HG03095 (cell line): Measurements from ENCODE around the gene FAM98B.
A peak's percentile ranks its signal among the peaks of the same experiment; 100 is the strongest.
"Not testable (repeated sequence)": the region's sequence is repeated elsewhere in the genome, so short reads cannot be mapped to it uniquely, and the experiment has no call there.

ENCODE experiments used
- ATAC-seq: cut with Tn5 transposase; IDR thresholded peaks from one replicate; pipeline ENCODE4 v1.9.1; 2021; ENCODE audit warnings: moderate library complexity; ENCODE audit not compliant: unreplicated experiment

The FAM98B gene

DNA sequence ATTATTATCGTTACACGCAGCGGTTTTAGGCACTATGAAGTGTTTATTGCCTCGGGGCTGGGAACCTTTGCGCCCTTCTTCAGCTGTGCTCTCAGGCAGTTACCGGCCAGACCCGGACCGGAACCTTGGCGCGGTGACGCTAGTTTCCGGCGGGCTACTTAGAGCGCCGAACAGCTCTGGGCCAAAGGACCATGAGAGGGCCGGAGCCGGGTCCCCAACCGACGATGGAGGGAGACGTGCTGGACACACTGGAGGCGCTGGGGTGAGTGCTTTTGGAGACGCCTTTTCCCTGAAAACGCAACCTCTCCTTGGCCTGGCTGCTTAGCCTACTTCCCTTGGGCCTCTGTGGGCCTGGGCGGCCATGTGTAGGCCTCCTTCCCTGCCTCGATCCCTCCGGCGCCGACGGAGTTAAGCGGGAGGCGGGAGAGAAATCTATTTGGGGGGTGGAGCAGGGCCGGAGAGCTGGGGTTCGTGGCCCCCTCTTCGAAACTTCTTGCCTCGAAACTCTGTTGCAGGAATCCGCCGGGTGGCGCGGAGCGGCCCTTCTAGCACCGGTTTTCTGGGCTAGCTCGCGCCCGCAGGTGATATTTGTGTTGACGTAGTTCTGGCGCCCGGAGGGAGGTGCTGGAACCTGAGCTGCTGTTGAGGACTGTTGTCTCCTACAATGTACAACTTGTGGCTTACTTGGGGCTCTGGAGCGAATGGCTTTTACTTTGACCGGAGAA is at the start of gene FAM98B:
Gene FAM98B (plus strand): TSS at position 157 of the 725 bp plus-strand sequence. CDS start 35 bp downstream, at position 192.
- peak; percentile 69 for ATAC-seq

DNA sequence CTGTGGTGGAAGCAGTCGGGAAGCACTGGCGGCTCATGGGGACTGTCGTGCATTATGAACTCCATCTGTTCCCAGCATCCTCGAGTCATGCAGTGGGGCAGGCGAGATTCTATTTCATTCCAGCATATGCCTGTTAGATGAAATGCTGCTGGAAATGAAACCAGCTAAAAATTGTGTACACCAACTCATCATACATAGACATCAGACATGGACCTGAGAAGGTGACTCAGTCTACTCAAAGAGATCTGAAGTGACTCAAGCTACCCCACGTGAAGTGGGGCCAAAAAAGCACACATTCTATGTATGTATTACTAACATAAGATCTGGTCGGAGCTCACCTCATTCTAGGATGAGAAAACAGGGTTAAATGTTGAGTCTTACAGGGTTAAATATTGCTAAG is 47.5 kb upstream of the FAM98B start:
- ATAC-seq = no peak

DNA sequence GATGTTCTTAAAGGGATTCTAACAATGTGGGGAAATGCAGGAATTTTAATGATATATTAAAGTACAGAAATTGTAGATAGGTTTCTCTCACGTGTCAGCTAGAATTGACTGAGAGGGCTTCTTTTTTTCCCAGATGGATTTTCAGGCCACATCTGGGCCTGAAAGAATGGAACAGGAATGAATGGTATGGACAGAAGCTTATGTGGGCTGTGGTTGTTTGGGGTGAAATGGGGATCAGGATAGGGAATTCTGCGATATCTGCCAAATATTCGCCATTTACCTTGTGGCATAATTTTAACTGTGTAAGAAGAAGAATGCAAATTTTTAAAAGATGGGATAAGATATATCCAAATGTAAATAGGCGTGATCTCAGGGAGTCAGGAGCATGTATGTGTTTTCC is 45.4 kb upstream of the FAM98B start:
- no peak for ATAC-seq

DNA sequence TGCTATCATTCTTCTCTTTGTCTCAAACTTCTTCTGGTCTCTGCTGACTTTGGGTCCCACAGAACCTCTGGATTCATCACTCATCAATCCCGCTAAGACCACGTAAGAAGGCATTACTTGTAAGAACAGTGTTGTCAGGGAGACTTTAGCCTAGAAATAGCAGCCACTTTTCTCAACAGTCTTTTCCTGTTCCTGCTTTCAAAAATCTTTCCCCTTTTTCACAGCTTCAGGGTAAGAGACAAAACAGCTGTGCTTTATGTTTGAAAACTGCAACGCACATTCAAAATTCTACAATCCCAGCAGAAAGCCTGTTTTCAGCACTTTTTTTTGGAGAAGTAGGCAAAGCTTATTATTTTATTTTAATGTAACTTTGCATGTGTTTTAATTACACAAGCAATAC is 42.0 kb upstream of the FAM98B start:
- no peak for ATAC-seq

DNA sequence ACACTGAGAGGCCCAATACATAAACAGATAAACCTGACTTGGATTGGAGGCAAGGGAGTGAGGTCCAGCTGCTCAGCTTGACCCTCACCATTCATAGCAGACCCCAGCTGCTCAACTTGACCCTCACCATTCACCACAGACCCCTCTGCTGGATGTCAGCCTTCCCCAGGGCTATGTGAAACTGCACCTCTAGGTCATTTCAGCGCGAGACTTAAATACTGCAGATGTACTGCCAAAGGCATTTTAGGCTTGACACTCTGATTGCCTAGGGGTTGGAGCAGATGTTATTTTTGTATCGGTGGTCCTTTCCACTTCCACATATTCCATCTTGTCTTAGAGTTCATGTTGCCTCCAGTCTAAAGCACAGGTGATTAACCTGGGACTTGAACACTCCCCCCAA is 41.5 kb upstream of the FAM98B start:
- no peak for ATAC-seq

DNA sequence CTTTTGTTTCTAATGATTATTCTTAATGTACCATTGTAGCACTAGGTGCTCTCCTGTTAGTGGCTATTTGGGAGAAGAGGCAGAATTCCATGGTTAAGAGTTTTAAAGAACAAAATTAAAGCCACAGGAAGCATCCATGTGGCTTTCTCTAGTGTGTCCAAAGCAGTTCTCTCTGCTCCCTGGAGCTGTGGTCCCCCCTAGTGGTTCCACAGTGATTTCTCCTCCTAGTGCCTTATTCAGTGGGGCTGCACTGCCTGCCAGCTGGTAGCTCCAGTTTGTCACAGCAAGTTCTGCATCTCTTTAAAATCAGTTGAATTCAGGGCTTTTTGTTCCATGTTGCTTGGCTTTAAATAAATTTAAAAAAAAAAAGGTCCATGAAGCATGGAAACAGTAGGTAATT is 39.6 kb upstream of the FAM98B start:
- ATAC-seq = no peak

DNA sequence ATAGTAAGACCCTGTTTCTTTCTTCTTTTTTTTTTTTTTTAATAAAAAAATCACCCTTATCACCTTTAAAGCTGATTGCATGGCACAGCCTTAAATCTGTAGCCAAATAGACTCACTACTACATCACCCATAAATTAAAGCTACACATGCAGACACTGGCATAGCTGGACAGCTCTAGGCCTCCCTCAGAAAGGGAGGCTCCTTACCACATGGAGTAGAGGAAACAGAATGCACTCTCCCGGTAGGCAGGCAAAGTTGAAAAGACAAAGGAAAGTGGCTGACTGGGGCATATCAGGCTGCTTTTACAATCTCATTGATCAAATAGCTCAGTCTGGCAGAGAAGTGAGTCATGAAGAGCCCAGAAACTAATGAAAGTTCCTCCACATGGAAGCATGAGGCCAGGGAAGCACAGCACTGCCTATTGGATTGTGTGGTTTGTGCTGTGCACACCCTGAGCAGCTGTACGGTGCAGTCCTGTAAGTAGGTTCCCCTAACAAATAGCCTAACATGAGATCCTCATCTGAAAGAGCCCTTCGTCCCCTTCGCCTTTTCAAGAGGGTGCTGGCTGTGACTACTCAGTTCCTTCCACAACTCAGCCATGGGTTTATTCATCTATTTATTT is 32.7 kb upstream of the FAM98B start:
- no peak for ATAC-seq

DNA sequence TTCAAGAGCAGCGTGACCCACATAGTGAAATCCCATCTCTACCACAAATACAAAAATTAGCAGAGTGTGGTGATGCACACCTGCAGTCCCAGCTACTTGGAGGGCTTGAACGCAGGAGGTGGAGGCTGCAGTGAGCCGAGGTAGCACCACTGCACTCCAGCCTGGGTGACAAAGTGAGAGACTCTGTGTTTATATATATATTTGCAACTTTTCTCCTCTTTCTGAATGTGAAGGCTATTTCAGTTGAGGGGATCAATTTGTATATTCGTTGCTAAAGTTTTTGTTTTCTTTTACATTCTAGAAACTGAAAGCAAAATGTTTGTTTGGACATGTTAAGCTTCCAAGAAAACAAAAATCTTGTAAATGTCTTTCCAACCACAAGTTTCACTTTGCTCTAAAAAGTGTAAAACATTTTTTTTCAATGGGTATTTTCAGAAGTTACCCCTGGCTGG is 29.8 kb upstream of the FAM98B start:
- no peak for ATAC-seq

DNA sequence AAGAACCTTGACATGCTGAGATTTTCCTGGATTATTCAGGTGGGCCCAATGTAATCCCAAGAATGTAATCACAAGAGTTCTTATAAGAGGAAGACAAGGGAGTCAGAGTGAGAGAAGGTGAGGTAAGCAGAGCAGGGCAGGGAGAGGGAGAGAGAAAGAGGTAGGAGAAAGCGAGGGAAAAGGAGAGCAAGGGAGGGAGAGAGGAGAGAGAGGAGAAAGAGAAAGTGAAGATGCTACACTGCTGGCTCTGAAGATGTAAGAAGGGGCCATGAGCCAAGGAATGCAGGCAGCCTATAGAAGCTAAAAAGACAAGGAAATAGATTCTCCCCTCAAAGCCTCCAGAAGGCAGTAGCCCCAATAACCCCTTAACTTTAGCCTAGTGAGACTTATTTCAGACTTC is 28.7 kb upstream of the FAM98B start:
- ATAC-seq = no peak

DNA sequence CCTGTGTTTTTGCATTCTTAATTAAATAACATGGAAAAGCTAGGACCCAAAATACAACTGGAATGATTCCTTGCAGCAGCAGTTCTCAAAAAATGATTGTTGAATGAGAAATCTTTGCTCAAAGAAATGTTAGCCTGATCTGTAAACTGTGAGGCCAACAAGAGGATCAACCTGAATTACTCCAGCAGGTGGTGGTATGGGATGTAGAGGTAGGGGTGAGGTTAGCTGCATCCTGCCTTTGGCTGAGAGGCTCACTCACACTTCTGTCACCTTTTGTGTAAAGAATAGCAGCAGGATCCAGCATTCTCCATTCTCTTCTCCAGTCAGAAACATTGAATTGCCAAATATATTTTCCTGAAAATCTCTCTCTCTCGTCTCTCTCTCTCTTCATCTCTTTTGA is 26.5 kb upstream of the FAM98B start:
- no peak for ATAC-seq

DNA sequence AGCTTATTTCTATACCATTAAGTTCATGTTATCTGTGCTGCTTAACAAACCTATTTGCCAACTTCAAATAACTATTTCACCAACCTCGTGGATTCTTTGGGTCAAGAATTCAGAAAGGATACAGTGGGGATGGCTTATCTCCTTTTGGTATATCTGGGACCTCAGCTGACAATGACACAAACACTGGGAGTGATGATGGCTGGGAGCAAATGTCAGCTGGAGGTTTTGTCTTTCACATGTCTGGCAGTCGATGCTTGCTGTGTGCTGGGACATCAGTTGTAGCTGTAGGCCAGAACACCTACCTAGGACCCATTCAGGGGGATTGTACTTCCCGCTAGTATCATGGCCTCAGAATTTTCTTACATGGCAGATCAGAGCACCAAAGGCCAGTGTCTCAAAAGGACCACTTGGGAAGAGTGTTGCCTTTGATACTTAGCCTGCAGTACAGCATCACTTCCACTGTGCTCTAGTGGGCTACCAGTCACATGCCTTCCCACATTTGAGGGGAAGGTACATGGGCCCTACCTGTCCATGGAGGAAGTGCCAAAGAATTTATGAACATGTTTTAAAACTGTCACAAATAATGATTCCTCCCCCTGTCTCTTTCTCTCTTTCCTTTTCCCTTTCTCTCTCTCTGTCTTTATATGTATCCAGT is 23.7 kb upstream of the FAM98B start:
- no peak for ATAC-seq

DNA sequence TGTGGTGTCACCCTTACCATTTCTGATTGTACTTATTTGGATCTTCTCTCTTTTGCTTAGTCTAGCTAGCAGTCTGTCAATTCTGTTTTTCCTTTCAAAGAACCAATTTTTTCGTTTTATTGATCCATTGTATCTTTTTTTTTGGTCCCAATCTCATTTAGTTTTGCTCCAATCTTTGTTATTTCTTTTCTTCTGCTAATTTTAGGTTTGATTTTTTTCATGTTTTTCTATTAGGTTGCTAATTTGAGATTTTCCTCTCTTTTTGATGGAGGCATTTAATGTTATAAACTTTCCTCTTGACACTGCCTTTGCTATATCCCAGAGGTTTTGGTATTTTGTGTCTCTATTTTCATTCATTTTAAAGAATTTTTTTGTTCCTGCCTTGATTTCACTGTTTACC is 16.9 kb upstream of the FAM98B start:
- ATAC-seq = no peak

DNA sequence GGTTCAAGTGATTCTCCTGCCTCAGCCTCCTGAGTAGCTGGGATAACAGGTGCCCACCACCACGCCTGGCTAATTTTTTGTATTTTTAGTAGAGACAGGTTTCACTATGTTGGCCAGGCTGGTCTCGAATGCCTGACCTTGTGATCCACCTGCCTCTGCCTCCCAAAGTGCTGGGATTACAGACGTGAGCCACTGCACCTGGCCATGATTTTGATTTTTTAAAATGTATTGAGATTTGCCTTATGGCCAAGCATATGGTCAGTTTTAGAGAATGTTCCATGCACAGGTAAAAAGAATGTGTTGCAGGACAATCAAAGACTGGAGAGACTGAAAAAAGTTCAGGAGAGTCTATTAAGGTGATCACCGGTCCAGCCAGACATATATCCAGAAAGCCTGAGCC is 16.3 kb upstream of the FAM98B start:
- ATAC-seq = not testable (repeated sequence)

DNA sequence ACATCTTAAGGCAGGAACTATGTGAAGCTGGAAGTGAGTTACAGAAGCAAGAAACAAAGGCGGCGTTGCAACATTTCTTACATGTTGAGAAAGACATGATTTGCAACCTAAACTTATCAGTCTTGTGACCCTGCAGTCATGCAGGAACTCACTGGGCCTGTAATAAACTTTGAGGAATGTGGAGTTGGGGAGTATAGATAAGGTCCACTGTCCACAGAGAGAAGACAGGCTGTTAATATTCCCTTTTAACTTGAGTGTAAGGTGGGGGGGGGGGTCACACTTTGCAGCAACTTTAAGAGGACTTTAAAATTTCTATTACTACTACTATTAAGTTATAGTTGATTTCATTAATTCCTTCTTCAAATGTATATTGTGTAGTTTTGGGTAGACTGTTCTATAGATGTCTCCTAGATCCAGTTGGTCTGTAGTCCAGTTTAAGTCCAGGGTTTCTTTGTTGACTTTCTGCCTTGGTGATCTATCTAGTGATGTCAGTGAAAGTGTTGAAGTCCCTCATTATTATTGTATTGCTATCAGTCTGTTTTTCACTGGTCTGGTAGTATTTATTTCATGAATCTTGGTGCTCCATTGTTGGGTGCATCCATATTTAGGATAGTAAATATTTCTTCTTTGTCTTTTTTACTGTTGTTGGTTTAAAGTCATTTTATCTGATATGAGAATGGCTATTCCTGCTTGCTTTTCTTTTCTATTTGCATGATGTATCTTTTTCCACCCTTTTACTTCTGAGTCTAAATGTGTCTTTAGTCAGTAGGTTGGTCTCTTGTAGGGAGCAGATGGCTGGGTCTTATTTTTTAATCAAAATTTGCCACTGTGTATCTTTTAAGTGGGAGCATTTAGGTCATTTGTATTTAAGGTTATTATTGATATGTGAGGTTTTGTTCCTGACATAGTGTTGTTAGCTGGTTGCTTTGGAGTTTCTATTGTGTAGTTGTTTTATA is 15.6 kb upstream of the FAM98B start:
- ATAC-seq = no peak

DNA sequence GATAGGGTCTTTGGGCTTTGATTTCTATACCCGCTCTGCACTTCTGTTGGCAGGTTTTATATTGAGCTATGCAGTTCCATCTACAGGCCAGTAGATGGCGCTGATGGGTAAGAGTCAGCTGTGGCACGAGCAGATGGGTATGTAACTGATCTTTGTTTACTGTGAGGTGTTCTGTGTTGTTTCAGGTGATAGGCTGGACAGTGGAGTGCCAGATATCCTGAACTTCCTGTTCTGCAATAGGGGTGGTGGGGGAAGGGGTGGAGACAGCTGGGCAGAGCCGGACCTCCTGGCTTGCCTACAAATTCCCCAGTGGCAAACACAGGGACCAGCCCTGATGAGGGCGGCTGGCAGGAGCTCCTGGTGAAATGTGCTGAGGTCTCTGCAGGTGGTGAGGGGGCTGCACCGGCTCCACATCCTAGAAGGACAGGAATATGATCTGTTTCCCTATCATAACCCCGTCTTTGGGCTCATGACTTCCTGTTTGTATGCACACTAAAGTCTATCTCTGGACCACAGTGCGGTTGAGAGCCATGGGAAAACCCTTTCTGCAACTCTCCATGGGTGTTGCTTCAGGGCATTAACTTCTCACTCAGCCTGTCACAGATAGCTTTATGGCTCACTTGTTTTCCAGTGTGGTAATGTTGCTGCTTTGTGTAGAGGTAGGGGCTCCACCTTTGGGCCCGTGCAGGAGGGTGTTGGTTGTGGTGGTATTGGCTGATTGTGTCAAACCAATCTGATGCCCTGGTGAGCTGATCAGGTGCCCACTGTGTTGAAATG is 13.4 kb upstream of the FAM98B start:
- peak; percentile 70 for ATAC-seq

DNA sequence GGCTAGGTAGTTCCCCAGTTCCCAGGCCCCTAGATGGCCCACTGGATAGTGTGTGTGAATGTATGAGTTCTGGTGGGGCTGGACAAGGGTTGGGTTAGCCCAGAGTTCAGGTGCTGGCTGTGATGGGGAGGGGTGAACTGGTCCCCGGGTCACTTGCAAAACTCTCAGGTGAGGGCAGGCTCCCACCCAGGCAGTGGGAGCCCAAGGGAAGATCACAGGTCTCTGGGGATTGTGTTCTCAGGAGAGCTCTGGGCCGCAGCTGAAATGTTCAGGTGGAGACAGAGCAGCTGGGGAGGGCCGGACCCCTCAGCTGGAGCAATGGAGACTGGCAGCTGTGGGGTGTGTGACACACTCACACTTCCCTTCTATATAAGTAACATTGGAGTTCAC is 12.8 kb upstream of the FAM98B start:
- ATAC-seq = no peak

DNA sequence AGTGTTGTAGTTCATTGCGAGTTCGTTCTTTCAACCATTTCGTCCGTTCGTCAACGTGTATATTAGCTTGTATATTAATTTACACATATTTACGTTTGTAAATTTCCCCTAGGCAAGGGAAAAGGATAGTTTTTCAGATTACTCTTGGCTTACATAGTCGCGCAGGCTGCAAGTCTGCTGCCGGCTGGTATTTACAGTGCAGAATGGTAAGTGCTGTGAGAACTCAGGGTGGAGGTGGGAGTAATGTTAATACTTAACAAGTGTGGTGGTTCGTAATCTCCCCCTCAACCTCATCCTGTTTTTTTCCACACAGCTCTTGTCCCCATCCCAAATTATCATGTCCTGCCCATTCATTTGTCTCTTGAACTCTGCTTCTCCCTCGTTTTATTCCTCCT is 766 bp downstream of the FAM98B start:
- no peak for ATAC-seq

DNA sequence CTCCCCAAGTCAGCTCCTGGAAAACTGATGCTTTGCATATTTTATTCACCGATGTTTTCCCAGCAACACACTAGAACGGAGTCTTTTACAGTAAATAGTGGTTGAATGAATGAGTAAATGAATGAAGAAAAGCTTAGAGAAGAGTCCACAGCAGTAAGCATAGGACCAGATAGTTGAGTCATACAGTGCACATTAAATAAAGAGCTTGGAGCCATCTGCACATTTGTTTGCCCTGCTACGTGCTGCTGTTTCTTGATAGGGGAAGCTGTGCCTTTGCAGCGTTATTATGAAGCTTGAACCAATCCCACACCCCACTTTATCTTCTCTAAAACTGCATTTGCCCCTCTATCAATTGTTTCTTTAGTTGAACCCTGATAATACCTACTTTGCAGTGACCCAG is 1.2 kb downstream of the FAM98B start:
- no peak for ATAC-seq

DNA sequence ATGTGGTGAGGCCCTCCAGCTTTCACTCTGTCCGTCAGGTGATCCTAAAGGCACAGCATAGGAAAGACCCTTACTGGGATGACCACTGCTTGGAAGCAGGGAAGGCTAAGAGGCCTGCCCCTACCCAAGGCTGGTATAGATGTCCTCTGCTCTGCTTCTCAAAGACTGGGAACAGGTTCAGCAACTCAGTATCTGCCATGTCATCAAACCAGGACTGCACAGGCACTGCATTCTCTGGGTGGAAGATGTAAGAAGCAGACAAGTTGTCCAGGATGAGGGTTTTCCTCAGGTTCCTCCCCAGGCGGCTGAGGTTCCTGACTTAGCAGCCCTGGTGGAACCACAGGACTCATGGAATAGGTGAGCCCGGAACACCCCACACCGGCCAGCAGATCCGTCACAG is 4.7 kb downstream of the FAM98B start:
- no peak for ATAC-seq

DNA sequence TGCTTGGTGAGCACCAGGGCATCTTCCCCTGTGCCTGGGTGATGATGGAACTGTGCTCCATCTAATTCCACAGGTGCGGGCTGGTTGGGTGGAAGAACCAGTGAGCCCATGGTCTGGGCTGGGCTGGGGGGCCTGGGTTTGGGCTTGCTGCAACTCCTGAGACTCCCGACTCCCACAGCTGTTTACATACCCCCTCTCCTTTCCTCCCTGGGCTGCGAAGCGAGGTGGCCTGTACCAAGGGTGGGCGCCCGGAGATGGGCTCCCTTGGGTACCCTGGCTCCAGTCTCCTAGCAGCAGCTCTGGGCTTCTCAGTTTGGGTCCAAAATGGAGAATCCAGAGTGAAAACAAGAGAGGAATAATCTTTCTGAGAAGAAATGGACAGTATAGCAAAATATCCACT is 5.6 kb downstream of the FAM98B start:
- ATAC-seq = no peak
